Hepatocyte (in vitro differentiated cells): Measurements from ENCODE around the gene RAPGEF6. TPM values are rescaled to one million over a fixed set of nuclear protein-coding genes. Genes with fewer than 3 reads are reported as not detected.

Experiments used
- DNase-seq: peaks from one replicate; pipeline ENCODE4 v3.0.0-alpha.2; 2016; ENCODE audit warnings: low spot score
- H2AFZ ChIP-seq: fragments of 200-600 bp; sonication (generic); 2 replicates; pipeline ENCODE4 v1.6.0; 2016; ENCODE audit warnings: antibody characterized with exemption, mild to moderate bottlenecking
- H3K27ac ChIP-seq: fragments of 200-600 bp; sonication (generic); 2 replicates; pipeline ENCODE4 v1.5.1; 2016; ENCODE audit warnings: mild to moderate bottlenecking
- H3K27me3 ChIP-seq: fragments of 200-600 bp; sonication (generic); 2 replicates; pipeline ENCODE4 v1.6.1; 2016
- H3K36me3 ChIP-seq: fragments of 200-600 bp; sonication (generic); replicated peaks from 2 replicates; pipeline ENCODE4 v1.5.1; 2016; ENCODE audit warnings: low read depth; ENCODE audit not compliant: insufficient read depth
- H3K4me1 ChIP-seq: fragments of 200-600 bp; sonication (generic); 2 replicates; pipeline ENCODE4 v1.5.1; 2016; ENCODE audit warnings: mild to moderate bottlenecking, moderate library complexity; ENCODE audit not compliant: insufficient read depth
- H3K4me2 ChIP-seq: fragments of 200-600 bp; sonication (generic); 2 replicates; pipeline ENCODE4 v1.6.0; 2016
- H3K4me3 ChIP-seq: fragments of 200-600 bp; sonication (generic); 2 replicates; pipeline ENCODE4 v1.5.1; 2016; ENCODE audit warnings: mild to moderate bottlenecking
- H3K79me2 ChIP-seq: fragments of 200-600 bp; sonication (generic); 2 replicates; pipeline ENCODE4 v1.6.0; 2017; ENCODE audit warnings: mild to moderate bottlenecking
- H3K9me2 ChIP-seq: fragments of 200-600 bp; sonication (generic); replicated peaks from 2 replicates; pipeline ENCODE4 v1.6.0; 2017; ENCODE audit warnings: mild to moderate bottlenecking; ENCODE audit not compliant: insufficient read depth
- H3K9me3 ChIP-seq: fragments of 200-600 bp; sonication (generic); 2 replicates; pipeline ENCODE4 v1.5.1; 2016; ENCODE audit warnings: low read depth, mild to moderate bottlenecking
- H4K20me1 ChIP-seq: fragments of 200-600 bp; sonication (generic); 2 replicates; pipeline ENCODE4 v1.6.0; 2016; ENCODE audit warnings: mild to moderate bottlenecking; ENCODE audit not compliant: insufficient read depth, poor library complexity, severe bottlenecking
- EZH2 ChIP-seq: fragments of 200-600 bp; sonication (generic); IDR thresholded peaks from 2 replicates; pipeline ENCODE4 v1.6.1; 2016; ENCODE audit warnings: antibody characterized with exemption, mild to moderate bottlenecking, borderline replicate concordance
- EZH2phosphoT487 ChIP-seq: fragments of 200-600 bp; sonication (generic); IDR thresholded peaks from one replicate; pipeline ENCODE4 v1.6.1; 2018; ENCODE audit warnings: antibody characterized with exemption, mild to moderate bottlenecking, low read depth, moderate library complexity; ENCODE audit not compliant: unreplicated experiment, severe bottlenecking
- WGBS: methylation state at CpG from one replicate; pipeline ENCODE4 v1.1.6; 2016; ENCODE audit warnings: low lambda C conversion rate; ENCODE audit errors: missing lambda C conversion rate; 5-methylcytosine and 5-hydroxymethylcytosine counted together
- polyA plus RNA-seq: library from polyadenylated mRNA; unstranded; fragments of >200 nt; fragmentation: Nextera tagmentation; extraction: Ambion mirVana; gene quantifications from 2 replicates; pipeline ENCODE4 v1.2.1, GENCODE V29; 2016
- total RNA-seq: library from RNA; depleted of rRNA; stranded (reverse); fragments of >200 nt; gene quantifications from 2 replicates; pipeline ENCODE4 v1.2.3, GENCODE V29; 2014
- TF ChIP-seq, protein P1 (sequence below): fragments of 200-600 bp; sonication (generic); IDR thresholded peaks from 2 replicates; pipeline ENCODE4 v1.5.1; 2016; ENCODE audit warnings: antibody characterized with exemption, mild to moderate bottlenecking; ENCODE audit not compliant: poor library complexity

Gene RAPGEF6
- total and polyA plus RNA-seq, 2 experiments from 2014 or later: 4.7 to 13.3 TPM

DNA sequence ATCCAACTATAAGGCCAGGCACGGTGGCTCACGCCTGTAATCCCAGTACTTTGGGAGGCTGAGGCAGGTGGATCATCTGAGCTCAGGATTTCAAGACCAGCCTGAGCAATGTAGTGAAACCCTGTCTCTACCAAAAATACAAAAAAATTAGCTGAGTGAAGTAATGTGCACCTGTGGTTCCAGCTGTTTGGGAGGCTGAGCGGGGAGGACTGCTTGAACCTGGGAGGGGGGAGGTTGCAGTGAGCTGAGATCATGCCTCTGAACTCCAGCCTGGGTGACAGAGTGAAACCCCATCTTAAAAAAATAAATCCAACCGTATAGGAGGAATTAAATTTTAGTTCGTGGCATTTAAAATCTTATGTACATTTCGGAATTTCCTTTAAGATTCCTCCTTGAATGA lies 247.8 kb downstream of the RAPGEF6 start:
- no peak overlapping the region for H3K4me3 ChIP-seq
- H3K36me3 ChIP-seq: no peaks in the 10 kb centered on the region
- H3K9me3 ChIP-seq: no peaks in the 10 kb centered on the region
- DNase-seq: no peak
- no peak overlapping the region for H3K4me2 ChIP-seq
- H3K27ac ChIP-seq: peak overlapping the region; percentile 51
- H3K27me3 ChIP-seq: no peaks in the 10 kb centered on the region
- H2AFZ ChIP-seq: no peak overlapping the region
- peaks cover 6% of the 10 kb centered on the region for H3K4me1 ChIP-seq
- no peaks in the 10 kb centered on the region for H4K20me1 ChIP-seq
- 94% methylated on average over 6 of the region's 6 CpGs for WGBS
- TF ChIP-seq EZH2phosphoT487 (no peak), EZH2 (no peak)
- TF ChIP-seq, protein P1, sequence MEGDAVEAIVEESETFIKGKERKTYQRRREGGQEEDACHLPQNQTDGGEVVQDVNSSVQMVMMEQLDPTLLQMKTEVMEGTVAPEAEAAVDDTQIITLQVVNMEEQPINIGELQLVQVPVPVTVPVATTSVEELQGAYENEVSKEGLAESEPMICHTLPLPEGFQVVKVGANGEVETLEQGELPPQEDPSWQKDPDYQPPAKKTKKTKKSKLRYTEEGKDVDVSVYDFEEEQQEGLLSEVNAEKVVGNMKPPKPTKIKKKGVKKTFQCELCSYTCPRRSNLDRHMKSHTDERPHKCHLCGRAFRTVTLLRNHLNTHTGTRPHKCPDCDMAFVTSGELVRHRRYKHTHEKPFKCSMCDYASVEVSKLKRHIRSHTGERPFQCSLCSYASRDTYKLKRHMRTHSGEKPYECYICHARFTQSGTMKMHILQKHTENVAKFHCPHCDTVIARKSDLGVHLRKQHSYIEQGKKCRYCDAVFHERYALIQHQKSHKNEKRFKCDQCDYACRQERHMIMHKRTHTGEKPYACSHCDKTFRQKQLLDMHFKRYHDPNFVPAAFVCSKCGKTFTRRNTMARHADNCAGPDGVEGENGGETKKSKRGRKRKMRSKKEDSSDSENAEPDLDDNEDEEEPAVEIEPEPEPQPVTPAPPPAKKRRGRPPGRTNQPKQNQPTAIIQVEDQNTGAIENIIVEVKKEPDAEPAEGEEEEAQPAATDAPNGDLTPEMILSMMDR: no peak
- H3K9me2 ChIP-seq: no peaks in the 10 kb centered on the region
- H3K79me2 ChIP-seq: peaks cover 15% of the 10 kb centered on the region

DNA sequence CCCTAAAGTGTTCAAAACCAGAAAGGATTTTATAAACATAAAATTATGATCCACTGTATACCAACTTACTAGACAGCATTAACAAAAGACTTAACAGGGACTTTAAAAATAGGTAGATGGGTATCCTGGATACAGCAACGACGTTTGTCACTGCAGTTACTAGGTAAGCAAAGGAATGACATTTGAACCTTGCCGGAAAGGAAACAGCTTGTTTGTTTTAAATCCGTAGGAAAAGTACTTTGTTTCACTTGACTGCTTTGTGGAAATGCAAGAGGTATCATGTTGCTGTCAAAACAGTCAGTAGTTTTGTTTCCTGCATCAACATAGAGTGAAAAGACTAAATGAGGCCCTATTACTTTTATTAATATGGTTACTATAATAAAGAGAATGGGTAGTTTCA lies 248.2 kb downstream of the RAPGEF6 start:
- H2AFZ ChIP-seq: no peak overlapping the region
- TF ChIP-seq EZH2phosphoT487 (no peak), EZH2 (no peak)
- TF ChIP-seq, protein P1: no peak
- H3K36me3 ChIP-seq: no peaks in the 10 kb centered on the region
- H3K4me2 ChIP-seq: no peak overlapping the region
- no peaks in the 10 kb centered on the region for H3K9me3 ChIP-seq
- DNase-seq: peak; percentile 10
- peaks cover 16% of the 10 kb centered on the region for H3K79me2 ChIP-seq
- H3K27ac ChIP-seq: peak overlapping the region; percentile 51
- H3K27me3 ChIP-seq: no peaks in the 10 kb centered on the region
- no peaks in the 10 kb centered on the region for H4K20me1 ChIP-seq
- H3K4me1 ChIP-seq: peaks cover 6% of the 10 kb centered on the region
- WGBS: 16% methylated on average over 4 of the region's 4 CpGs
- H3K9me2 ChIP-seq: no peaks in the 10 kb centered on the region
- H3K4me3 ChIP-seq: no peak overlapping the region

DNA sequence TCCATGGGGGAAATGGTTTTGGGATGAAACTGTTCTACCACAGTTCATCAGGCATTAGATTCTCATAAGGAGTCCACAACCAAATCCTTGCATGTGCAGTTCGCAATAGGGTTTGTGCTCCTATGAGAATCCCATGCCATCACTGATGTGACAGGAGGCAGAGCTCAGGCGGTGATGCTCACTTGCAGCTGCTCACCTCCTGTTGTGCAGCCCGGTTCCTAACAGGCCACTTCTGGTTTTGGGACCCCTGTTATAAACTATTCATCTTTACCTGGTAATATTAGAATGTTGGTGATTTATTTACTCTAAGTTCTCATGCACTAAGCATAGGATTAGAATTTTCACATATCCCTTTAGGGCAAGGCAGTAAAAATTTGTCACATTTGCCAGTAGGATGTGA lies 248.9 kb downstream of the RAPGEF6 start:
- H3K27ac ChIP-seq: peak overlapping the region; percentile 51
- peaks cover 6% of the 10 kb centered on the region for H3K4me1 ChIP-seq
- H2AFZ ChIP-seq: no peak overlapping the region
- H3K9me3 ChIP-seq: no peaks in the 10 kb centered on the region
- DNase-seq: no peak
- WGBS: 96% methylated on average over 3 of the region's 3 CpGs
- TF ChIP-seq, protein P1: no peak
- no peak for TF ChIP-seq EZH2
- no peak for TF ChIP-seq EZH2phosphoT487
- H3K4me3 ChIP-seq: no peak overlapping the region
- H3K4me2 ChIP-seq: no peak overlapping the region
- H3K79me2 ChIP-seq: peaks cover 19% of the 10 kb centered on the region
- H3K36me3 ChIP-seq: no peaks in the 10 kb centered on the region
- H4K20me1 ChIP-seq: no peaks in the 10 kb centered on the region
- no peaks in the 10 kb centered on the region for H3K9me2 ChIP-seq
- H3K27me3 ChIP-seq: no peaks in the 10 kb centered on the region

DNA sequence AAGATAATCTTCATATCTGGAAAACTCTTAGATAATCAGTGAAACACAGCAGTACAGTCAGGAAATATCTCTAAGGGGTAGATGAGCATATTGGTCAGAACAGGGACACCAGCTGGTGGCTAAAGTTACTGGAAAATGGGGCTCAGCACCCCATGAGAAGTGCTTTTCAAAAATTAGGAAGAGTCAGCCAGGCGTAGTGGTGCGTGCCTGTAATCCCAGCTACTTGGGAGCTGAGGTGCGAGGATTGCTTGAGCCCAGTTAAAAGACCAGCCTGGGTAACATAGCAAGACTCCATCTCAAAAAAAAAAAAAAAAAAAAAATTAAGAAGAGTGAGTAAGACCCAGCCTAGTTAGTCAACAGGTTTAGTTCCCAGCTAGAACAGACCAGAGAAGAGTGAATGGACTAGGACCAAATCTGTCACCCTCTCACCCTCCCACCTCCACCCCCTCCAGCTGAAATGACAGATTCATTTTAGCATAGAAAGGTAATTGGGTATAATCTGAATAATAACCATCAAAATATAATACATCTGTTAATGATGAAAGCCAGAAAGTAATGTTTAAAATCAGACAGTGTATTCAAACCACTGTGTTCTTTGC lies 250.3 kb downstream of the RAPGEF6 start:
- Histone ChIP-seq H4K20me1 (no peaks in the 10 kb centered on the region), H3K9me3 (no peaks in the 10 kb centered on the region), H3K4me1 (peaks cover 6% of the 10 kb centered on the region), H3K9me2 (no peaks in the 10 kb centered on the region), H3K4me3 (no peak overlapping the region), H2AFZ (no peak overlapping the region), H3K4me2 (no peak overlapping the region), H3K79me2 (peaks cover 25% of the 10 kb centered on the region), H3K36me3 (no peaks in the 10 kb centered on the region), H3K27me3 (no peaks in the 10 kb centered on the region), H3K27ac (no peak overlapping the region)
- WGBS: 92% methylated on average over 3 of the region's 3 CpGs
- TF ChIP-seq EZH2 (no peak), EZH2phosphoT487 (no peak)
- TF ChIP-seq, protein P1: no peak
- no peak for DNase-seq
